ENCODE data around the gene NCOA7. TPM values are rescaled to one million over a fixed set of nuclear protein-coding genes. Genes with fewer than 3 reads are reported as not detected.
"Not testable (repeated sequence)": the region's sequence is repeated elsewhere in the genome, so short reads cannot be mapped to it uniquely, and the experiment has no call there.

Gene NCOA7
- total RNA-seq, 6 experiments from 2014 or later = 11.4 to 71.8 (median 23.0) TPM

GRCh38 chr6:125932451-125932795 is 141.7 kb downstream of the NCOA7 start:
- Histone ChIP-seq H3K27ac (no peak overlapping the region), H3K4me1 (no peaks in the 10 kb centered on the region), H3K36me3 (peaks cover 0 to 24% (median 15%) of the 10 kb centered on the region in 4 donors), H3K27me3 (no peaks in the 10 kb centered on the region), H3K4me3 (no peak overlapping the region), H3K9me3 (no peaks in the 10 kb centered on the region)
- intact Hi-C loops (cut with DNase I) = no loop called here
- ATAC-seq = no peak
- DNase-seq = no peak
- TF ChIP-seq, protein P1, sequence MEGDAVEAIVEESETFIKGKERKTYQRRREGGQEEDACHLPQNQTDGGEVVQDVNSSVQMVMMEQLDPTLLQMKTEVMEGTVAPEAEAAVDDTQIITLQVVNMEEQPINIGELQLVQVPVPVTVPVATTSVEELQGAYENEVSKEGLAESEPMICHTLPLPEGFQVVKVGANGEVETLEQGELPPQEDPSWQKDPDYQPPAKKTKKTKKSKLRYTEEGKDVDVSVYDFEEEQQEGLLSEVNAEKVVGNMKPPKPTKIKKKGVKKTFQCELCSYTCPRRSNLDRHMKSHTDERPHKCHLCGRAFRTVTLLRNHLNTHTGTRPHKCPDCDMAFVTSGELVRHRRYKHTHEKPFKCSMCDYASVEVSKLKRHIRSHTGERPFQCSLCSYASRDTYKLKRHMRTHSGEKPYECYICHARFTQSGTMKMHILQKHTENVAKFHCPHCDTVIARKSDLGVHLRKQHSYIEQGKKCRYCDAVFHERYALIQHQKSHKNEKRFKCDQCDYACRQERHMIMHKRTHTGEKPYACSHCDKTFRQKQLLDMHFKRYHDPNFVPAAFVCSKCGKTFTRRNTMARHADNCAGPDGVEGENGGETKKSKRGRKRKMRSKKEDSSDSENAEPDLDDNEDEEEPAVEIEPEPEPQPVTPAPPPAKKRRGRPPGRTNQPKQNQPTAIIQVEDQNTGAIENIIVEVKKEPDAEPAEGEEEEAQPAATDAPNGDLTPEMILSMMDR (IDR thresholded peaks at IDR 0.05) = no peak
- TF ChIP-seq POLR2A (IDR thresholded peaks at IDR 0.05) = no peak

- H3K4me1 ChIP-seq; ATAC-seq; H3K4me3 ChIP-seq; H3K27me3 ChIP-seq; H3K27ac ChIP-seq; H3K36me3 ChIP-seq; intact Hi-C loops (cut with DNase I); H3K9me3 ChIP-seq; DNase-seq: not testable (repeated sequence)
- WGBS (ENCODE audit: insufficient coverage, low coverage, low lambda C conversion rate, missing lambda C conversion rate) = 88% methylated on average over 5 of the region's 5 CpGs
Observed at GRCh38 chr6:125935520-125935919, 144.8 kb downstream of the NCOA7 start.

DNA sequence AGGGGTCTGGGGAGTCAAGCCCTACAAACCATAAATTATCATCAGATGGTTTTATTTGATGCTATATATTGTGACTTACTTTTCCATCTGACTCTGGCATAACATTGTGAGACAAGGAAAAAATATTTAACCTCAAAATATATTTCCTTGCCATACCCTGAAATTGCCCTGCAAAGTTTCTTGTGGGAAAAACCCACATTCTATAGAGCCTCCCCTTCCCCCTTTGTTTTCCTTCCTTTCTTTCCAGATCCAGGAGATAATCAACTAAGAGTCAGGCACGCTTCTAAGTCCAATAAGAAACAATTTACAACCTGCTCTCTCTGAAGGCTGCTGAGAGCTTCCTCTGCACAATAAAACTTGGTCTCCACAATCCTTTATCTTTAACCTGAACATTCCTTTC is 148.3 kb downstream of the NCOA7 start:
- no peak for TF ChIP-seq POLR2A (IDR thresholded peaks at IDR 0.05)
- TF ChIP-seq, protein P1 (IDR thresholded peaks at IDR 0.05) = no peak
- H3K36me3 ChIP-seq = no peaks in the 10 kb centered on the region
- 78% methylated on average over 1 of the region's 1 CpG for WGBS (ENCODE audit: insufficient coverage, low coverage, low lambda C conversion rate, missing lambda C conversion rate)
- intact Hi-C loops (cut with DNase I) = no loop called here
- no peak overlapping the region for H3K4me3 ChIP-seq
- no peak for DNase-seq
- no peak overlapping the region for H3K27ac ChIP-seq
- H3K9me3 ChIP-seq = no peaks in the 10 kb centered on the region
- ATAC-seq = no peak
- no peaks in the 10 kb centered on the region for H3K27me3 ChIP-seq
- H3K4me1 ChIP-seq = peaks cover 0 to 19% (median 7%) of the 10 kb centered on the region in 4 donors

- no peak for DNase-seq
- intact Hi-C loops (cut with DNase I) = no loop called here
Observed at GRCh38 chr6:125939791-125940190, 149.0 kb downstream of the NCOA7 start.

GRCh38 chr6:125940247-125941041 is 149.7 kb downstream of the NCOA7 start:
- Histone ChIP-seq H3K9me3 (no peaks in the 10 kb centered on the region), H3K4me3 (no peak overlapping the region), H3K27ac (no peak overlapping the region), H3K36me3 (no peaks in the 10 kb centered on the region), H3K4me1 (peaks cover 0 to 31% (median 14%) of the 10 kb centered on the region in 4 donors), H3K27me3 (no peaks in the 10 kb centered on the region)
- intact Hi-C loops (cut with DNase I) = no loop called here
- DNase-seq (no peak), ATAC-seq (no peak)
- TF ChIP-seq POLR2A (IDR thresholded peaks at IDR 0.05) = no peak
- TF ChIP-seq, protein P1 (IDR thresholded peaks at IDR 0.05) = no peak
- WGBS (ENCODE audit: insufficient coverage, low coverage, low lambda C conversion rate, missing lambda C conversion rate) = 57% methylated on average over 5 of the region's 5 CpGs

More at GRCh38 chr6:125939791-125940190, 149.0 kb downstream of the NCOA7 start:
- no peak for TF ChIP-seq POLR2A (IDR thresholded peaks at IDR 0.05)
- TF ChIP-seq, protein P1 (IDR thresholded peaks at IDR 0.05) = no peak
- H3K27ac ChIP-seq = no peak overlapping the region
- no peaks in the 10 kb centered on the region for H3K9me3 ChIP-seq
- H3K4me3 ChIP-seq = no peak overlapping the region
- WGBS (ENCODE audit: insufficient coverage, low coverage, low lambda C conversion rate, missing lambda C conversion rate) = 63% methylated on average over 2 of the region's 2 CpGs
- no peaks in the 10 kb centered on the region for H3K27me3 ChIP-seq
- H3K4me1 ChIP-seq = peaks cover 0 to 24% (median 10%) of the 10 kb centered on the region in 4 donors
- H3K36me3 ChIP-seq = no peaks in the 10 kb centered on the region
- ATAC-seq = no peak

Data from right lobe of liver (tissue), 6 donors.